ENCODE data around the gene SARS2.

SARS2 gene

GRCh38 chr19:38898788-38899446, 31.6 kb downstream of the SARS2 start:
- TF ChIP-seq GATA2 (IDR thresholded peaks at IDR 0.05; ENCODE audit: low read depth, low read length) (no peak), GATA3 (IDR thresholded peaks at IDR 0.05; ENCODE audit: low read depth, low read length) (no peak)

- TF ChIP-seq GATA2 (IDR thresholded peaks at IDR 0.05; ENCODE audit: low read depth, low read length) (no peak), GATA3 (IDR thresholded peaks at IDR 0.05; ENCODE audit: low read depth, low read length) (no peak)
These were observed 35.6 kb downstream of the SARS2 start for GRCh38 chr19:38894968-38895367.

- no peak for TF ChIP-seq GATA3 (IDR thresholded peaks at IDR 0.05; ENCODE audit: low read depth, low read length)
- TF ChIP-seq GATA2 (IDR thresholded peaks at IDR 0.05; ENCODE audit: low read depth, low read length), result no peak
These were observed 37.2 kb downstream of the SARS2 start for GRCh38 chr19:38893341-38893771.

DNA sequence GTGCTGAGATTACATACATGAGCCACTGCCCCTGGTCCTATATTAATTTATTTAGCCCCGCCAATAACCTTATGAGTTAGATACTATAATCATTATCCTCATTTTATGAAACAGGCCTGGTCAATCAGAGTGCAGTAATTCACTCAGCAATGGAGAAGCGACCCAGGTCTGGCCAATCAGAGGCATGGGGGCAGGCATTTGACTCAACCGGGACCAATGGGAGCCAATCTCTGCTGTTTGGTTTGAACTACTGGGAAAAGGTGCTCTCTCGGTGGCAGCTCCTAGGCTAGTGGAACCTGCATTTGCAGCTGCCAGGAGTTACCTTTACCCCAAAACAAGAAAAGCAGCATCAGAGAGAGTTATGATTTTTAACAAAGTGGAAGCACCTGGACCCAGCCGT, 37.7 kb downstream of the SARS2 start:
- TF ChIP-seq GATA2 (IDR thresholded peaks at IDR 0.05; ENCODE audit: low read depth, low read length) (no peak), GATA3 (IDR thresholded peaks at IDR 0.05; ENCODE audit: low read depth, low read length) (no peak)

DNA sequence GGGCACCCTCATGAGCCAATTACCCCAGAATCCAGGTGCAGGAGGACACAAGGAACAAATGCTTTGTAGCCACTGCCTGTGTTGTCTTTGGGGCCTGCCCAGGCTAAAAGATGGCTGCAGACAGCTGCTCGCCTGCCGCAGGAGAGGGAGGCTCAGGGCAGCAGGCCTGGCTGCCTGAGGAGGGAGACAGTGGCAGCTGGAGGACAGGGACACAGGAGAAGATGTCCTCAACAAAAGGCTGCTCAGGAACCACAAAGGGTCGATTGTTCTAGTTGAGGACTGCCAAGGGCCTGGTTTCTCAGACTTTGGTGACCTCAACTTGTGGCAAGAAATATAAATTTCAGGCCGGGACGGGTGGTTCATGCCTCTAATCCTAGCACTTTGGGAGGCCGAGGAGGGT, 38.8 kb downstream of the SARS2 start:
- no peak for TF ChIP-seq GATA3 (IDR thresholded peaks at IDR 0.05; ENCODE audit: low read depth, low read length)
- TF ChIP-seq GATA2 (IDR thresholded peaks at IDR 0.05; ENCODE audit: low read depth, low read length), result no peak

DNA sequence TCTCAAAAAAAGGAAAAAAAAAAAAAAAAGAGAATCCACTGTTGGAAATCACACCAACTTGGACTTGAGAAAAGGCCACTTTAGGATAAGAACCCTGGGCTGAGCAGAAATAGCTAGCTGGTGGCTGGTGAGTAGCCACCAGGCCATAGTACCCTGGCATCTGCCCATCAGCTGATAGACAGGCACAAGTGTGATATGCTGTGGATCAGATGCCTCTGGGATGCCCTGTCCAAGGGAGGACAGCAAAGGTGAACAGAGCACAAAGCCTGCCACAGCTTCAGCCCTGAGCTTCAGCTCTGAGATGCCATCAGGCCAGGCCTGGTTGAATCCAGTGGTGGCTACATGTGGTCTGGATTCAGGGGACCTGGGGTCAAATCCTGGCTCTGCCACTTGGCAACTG, 39.9 kb downstream of the SARS2 start:
- TF ChIP-seq GATA3 (IDR thresholded peaks at IDR 0.05; ENCODE audit: low read depth, low read length), result no peak
- no peak for TF ChIP-seq GATA2 (IDR thresholded peaks at IDR 0.05; ENCODE audit: low read depth, low read length)

DNA sequence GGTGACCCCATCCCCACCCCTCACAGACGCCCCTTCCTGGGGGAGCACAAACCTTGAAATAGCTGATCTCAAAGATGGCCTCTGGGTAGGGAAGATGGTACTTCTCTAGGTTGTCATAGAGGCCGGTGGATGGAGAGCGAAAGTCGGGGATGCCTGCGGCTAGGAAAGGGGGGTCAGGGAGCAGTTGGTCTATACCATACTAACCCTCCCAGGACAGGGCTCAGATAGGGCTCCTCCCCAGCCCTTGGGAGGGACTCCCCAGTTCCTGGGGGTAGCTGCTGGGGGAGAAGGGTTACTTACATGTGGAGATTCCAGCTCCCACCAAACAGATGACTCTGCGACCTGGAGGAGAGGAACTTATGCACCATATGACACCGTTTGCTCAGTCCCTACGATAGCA, 40.8 kb downstream of the SARS2 start:
- TF ChIP-seq GATA2 (IDR thresholded peaks at IDR 0.05; ENCODE audit: low read depth, low read length), result no peak
- TF ChIP-seq GATA3 (IDR thresholded peaks at IDR 0.05; ENCODE audit: low read depth, low read length), result no peak

- TF ChIP-seq GATA2 (IDR thresholded peaks at IDR 0.05; ENCODE audit: low read depth, low read length), result no peak
- no peak for TF ChIP-seq GATA3 (IDR thresholded peaks at IDR 0.05; ENCODE audit: low read depth, low read length)
These were observed 41.7 kb downstream of the SARS2 start for GRCh38 chr19:38888876-38889275.

DNA sequence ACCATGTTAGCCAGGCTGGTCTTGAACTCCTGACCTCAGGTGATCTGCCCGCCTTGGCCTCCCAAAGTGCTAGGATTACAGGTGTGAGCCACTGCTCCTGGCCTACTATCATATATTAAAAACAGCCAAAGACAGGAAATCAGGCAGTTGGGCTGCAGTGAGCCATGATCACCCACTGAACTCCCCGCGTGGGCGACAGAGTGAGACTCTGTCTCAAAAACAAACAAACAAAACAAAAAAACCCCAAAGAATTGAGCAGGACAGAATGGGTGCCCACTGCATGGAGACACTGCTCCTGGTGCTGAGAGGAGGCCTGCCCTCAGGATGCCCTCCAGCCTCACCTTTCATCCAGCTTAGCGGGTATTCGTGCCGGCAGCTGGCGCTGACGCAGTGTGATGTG, 47.3 kb downstream of the SARS2 start:
- TF ChIP-seq GATA2 (IDR thresholded peaks at IDR 0.05; ENCODE audit: low read depth, low read length) (no peak), GATA3 (IDR thresholded peaks at IDR 0.05; ENCODE audit: low read depth, low read length) (no peak)

DNA sequence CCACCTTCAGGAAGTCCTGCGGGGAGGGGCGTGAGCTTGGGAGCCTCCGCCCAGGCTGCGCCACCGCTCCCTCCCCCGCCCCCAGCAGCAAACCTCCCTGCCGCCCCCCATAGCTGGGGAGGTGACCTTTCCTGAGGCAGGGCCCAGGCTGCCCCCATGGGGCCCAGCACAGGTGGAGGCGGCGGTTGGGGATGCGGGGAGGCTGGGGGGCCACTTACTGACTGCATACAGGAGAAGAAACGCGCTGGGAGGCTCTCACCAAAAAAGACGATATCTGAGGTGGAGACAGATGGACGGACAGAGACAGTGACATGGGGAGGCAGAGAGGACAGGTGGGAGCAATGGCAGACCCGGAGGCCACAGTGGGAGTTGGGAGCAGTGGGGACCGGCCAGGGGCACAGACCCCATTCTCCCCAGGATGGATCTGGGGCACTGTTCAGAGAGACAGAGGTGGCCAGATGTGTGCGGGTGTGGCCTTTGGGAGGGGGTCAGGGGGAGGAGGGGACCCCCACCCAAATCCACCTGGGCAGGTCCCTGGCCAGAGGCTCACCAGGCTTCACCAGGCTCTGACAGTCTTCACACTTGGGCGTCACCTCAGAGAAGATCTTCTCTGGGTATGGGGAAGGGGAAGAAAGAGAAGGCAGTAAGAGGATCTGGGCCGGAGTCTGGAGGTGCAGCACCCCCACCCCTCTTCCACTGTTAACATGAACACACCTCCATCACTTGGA, 49.5 kb downstream of the SARS2 start:
- no peak for TF ChIP-seq GATA3 (IDR thresholded peaks at IDR 0.05; ENCODE audit: low read depth, low read length)

GRCh38 chr19:38880076-38880881, 50.3 kb downstream of the SARS2 start:
- TF ChIP-seq GATA3 (IDR thresholded peaks at IDR 0.05; ENCODE audit: low read depth, low read length) (no peak), GATA2 (IDR thresholded peaks at IDR 0.05; ENCODE audit: low read depth, low read length) (no peak)

GRCh38 chr19:38879400-38879751, 51.2 kb downstream of the SARS2 start:
- no peak for TF ChIP-seq GATA3 (IDR thresholded peaks at IDR 0.05; ENCODE audit: low read depth, low read length)
- TF ChIP-seq GATA2 (IDR thresholded peaks at IDR 0.05; ENCODE audit: low read depth, low read length), result no peak

- TF ChIP-seq GATA3 (IDR thresholded peaks at IDR 0.05; ENCODE audit: low read depth, low read length) (no peak), GATA2 (IDR thresholded peaks at IDR 0.05; ENCODE audit: low read depth, low read length) (no peak)
These were observed 51.8 kb downstream of the SARS2 start for GRCh38 chr19:38878575-38879399.

All from SH-SY5Y (cell line).